ENCODE data around the gene KRT80.
"Not testable (repeated sequence)": the region's sequence is repeated elsewhere in the genome, so short reads cannot be mapped to it uniquely, and the experiment has no call there.

Gene KRT80

GRCh38 chr12:52191841-52192791 is at the start of gene KRT80:
Gene KRT80, minus strand, starts transcription at chr12:52192014. Its CDS starts 112 bp downstream, at chr12:52191902.
- DNase-seq = no peak

- DNase-seq = no peak
Measured at GRCh38 chr12:52241205-52241842, 49.5 kb upstream of the KRT80 start.

- not testable (repeated sequence) for DNase-seq
Measured at GRCh38 chr12:52240247-52240646, 48.4 kb upstream of the KRT80 start.

- DNase-seq = no peak
Measured at GRCh38 chr12:52239767-52240166, 48.0 kb upstream of the KRT80 start.

GRCh38 chr12:52238916-52239646 is 47.3 kb upstream of the KRT80 start:
- no peak for DNase-seq

- DNase-seq = no peak
Measured at GRCh38 chr12:52238207-52238840, 46.5 kb upstream of the KRT80 start.

GRCh38 chr12:52236386-52237050 is 44.7 kb upstream of the KRT80 start:
- DNase-seq = no peak

- DNase-seq = no peak
Measured at GRCh38 chr12:52235822-52236361, 44.1 kb upstream of the KRT80 start.

- DNase-seq = no peak
Measured at GRCh38 chr12:52235001-52235764, 43.4 kb upstream of the KRT80 start.

- DNase-seq = no peak
Measured at GRCh38 chr12:52234223-52234810, 42.5 kb upstream of the KRT80 start.

GRCh38 chr12:52233462-52234207 is 41.8 kb upstream of the KRT80 start:
- DNase-seq = no peak

GRCh38 chr12:52232674-52233461 is 41.1 kb upstream of the KRT80 start, which contains the start of gene KRT7:
Gene KRT7, plus strand, starts transcription at chr12:52233243. Its CDS starts 54 bp downstream, at chr12:52233297.
- no peak for DNase-seq

- no peak for DNase-seq
Measured at GRCh38 chr12:52232203-52232673, 40.4 kb upstream of the KRT80 start.

- no peak for DNase-seq
Measured at GRCh38 chr12:52231305-52232202, 39.7 kb upstream of the KRT80 start.

- no peak for DNase-seq
Measured at GRCh38 chr12:52230364-52231281, 38.8 kb upstream of the KRT80 start.

- no peak for DNase-seq
Measured at GRCh38 chr12:52229836-52230343, 38.1 kb upstream of the KRT80 start.

All from CD4-positive, alpha-beta T cell treated with Interleukin-17A for 1 hour (primary cell).